ENCODE measurements around the gene SLC12A7. TPM values are rescaled to one million over a fixed set of nuclear protein-coding genes. Genes with fewer than 3 reads are reported as not detected.
"Not testable (repeated sequence)": the region's sequence is repeated elsewhere in the genome, so short reads cannot be mapped to it uniquely, and the experiment has no call there.

The SLC12A7 gene
- total RNA-seq, 5 donors from 2014 or later (not counting 1 experiment from before 2014, with no cell fraction given), result 33.7 to 97.4 (median 41.2) TPM

DNA sequence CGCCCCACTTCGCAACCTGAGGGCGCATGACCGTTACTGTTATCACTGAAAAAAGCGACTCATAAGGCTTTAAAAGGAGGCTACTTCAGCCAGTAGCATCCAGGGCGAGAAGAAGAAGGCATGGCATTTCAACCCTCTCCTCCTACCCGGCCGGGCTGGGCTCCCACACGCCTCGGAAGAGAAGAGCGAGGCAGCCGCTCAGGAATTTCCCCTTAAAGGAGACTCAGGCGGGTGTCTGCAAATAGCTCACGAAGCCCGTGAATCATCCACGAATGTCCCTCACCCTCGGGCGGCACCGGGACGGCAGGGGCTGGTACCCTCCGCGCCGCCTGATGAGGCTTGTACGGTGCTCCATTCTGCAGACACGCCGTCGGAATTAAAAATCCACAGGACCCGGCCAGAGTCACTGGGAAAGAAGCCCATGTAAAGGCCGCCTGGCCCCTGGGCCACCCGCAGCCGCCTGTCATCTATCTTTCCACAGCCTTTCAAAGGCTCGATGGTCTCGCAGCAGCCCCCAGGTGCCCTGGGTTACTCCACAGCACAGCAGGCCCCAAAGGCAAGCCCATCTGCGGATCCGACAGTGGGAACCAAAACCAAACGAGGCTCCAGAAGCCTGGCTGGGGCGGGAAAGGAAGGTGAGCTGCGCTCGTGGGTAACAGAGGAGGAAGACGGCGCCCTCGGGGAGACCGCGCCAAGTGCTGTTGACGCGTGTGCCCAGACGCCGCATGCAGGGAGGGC is 11.8 kb downstream of the SLC12A7 start:
- DNase-seq (peak in 1 of 35 experiments; percentile 16), ATAC-seq (replicated peaks in 1 of 4) (no peak)
- Histone ChIP-seq H3K27ac (ENCODE audit: low read length) (no peak overlapping the region), H3K4me1 (ENCODE audit: control insufficient read depth in 1 of 2, extremely low read depth in 1 of 2, insufficient read depth in 2 of 2, low read length in 2 of 2) (peaks cover 13 to 53% of the 10 kb centered on the region in 2 experiments), H3K27me3 (replicated peaks in 1 of 2; ENCODE audit: control insufficient read depth in 2 of 2, extremely low read depth in 1 of 2, insufficient read depth in 2 of 2, low read length in 1 of 2) (no peaks in the 10 kb centered on the region), H3K9me3 (no peaks in the 10 kb centered on the region), H3K36me3 (ENCODE audit: control insufficient read depth in 2 of 2, extremely low read depth in 1 of 2, insufficient read depth in 1 of 2, low read length in 1 of 2) (peaks cover 0 to 8% of the 10 kb centered on the region in 2 donors), H3K4me3 (ENCODE audit: control insufficient read depth in 1 of 2, extremely low read depth in 1 of 2, low read length in 1 of 2) (peak overlapping the region in 1 of 2 donors; percentile 17)
- no peaks in the 10 kb centered on the region for H3K27me3 Mint-ChIP-seq
- ChIA-PET CTCF (no interaction called here), POLR2A (no interaction called here)
- peaks cover 29 to 67% (median 36%) of the 10 kb centered on the region in 3 donors for H3K4me1 Mint-ChIP-seq
- H3K36me3 Mint-ChIP-seq, result no peaks in the 10 kb centered on the region
- no peaks in the 10 kb centered on the region for H3K9me3 Mint-ChIP-seq
- H3K27ac Mint-ChIP-seq, result peak overlapping the region in 1 of 2 donors; percentile 80
- WGBS (ENCODE audit: insufficient coverage), result 87% methylated on average over 41 of the region's 48 CpGs
- peak overlapping the region in 1 of 3 donors; percentile 25 for H3K4me3 Mint-ChIP-seq

DNA sequence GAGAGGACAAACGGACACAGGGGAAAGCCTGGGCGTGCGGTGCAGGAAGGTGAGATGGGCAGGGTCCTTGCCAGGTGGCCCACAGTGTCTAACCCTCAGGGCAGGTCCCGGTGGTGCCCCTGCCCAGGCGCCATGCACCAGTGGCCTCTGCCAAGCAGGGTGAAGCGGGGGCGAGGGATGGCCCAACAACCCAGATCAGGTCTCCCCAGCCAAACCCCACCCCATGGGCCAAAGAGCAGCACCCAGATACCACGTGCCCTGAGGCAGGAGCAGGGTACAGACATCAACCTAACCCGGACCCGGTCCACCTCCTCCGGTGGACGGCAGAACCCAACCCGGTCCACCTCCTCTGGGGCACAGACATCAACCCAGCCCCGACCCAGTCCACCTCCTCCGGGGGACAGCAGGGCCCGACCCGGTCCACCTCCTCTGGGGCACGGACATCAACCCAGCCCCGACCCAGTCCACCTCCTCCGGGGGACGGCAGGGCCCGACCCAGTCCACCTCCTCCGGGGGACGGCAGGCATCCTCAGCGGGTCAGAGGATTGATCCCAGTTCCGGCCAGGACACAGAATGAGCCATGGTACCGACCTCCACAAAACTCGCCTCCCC is 12.8 kb downstream of the SLC12A7 start:
- Mint-ChIP-seq H3K9me3 (no peaks in the 10 kb centered on the region), H3K27ac (peak overlapping the region in 1 of 2 donors; percentile 66), H3K4me3 (no peak overlapping the region), H3K4me1 (peaks cover 21 to 61% (median 28%) of the 10 kb centered on the region in 3 donors), H3K27me3 (no peaks in the 10 kb centered on the region), H3K36me3 (peaks cover 4% of the 10 kb centered on the region)
- DNase-seq (no peak), ATAC-seq (replicated peaks in 1 of 4) (peak in 2 of 4 experiments; percentile 24 to 31)
- Histone ChIP-seq H3K27me3 (replicated peaks in 1 of 2; ENCODE audit: control insufficient read depth in 2 of 2, extremely low read depth in 1 of 2, insufficient read depth in 2 of 2, low read length in 1 of 2) (no peaks in the 10 kb centered on the region), H3K4me1 (ENCODE audit: control insufficient read depth in 1 of 2, extremely low read depth in 1 of 2, insufficient read depth in 2 of 2, low read length in 2 of 2) (peaks cover 8 to 43% of the 10 kb centered on the region in 2 experiments), H3K27ac (ENCODE audit: low read length) (no peak overlapping the region), H3K4me3 (ENCODE audit: control insufficient read depth in 1 of 2, extremely low read depth in 1 of 2, low read length in 1 of 2) (peak overlapping the region in 1 of 2 donors; percentile 27), H3K9me3 (no peaks in the 10 kb centered on the region), H3K36me3 (ENCODE audit: control insufficient read depth in 2 of 2, extremely low read depth in 1 of 2, insufficient read depth in 1 of 2, low read length in 1 of 2) (peaks cover 0 to 8% of the 10 kb centered on the region in 2 donors)
- POLR2A ChIA-PET, result no interaction called here
- CTCF ChIA-PET, result no interaction called here
- 84% methylated on average over 28 of the region's 28 CpGs for WGBS (ENCODE audit: insufficient coverage)

DNA sequence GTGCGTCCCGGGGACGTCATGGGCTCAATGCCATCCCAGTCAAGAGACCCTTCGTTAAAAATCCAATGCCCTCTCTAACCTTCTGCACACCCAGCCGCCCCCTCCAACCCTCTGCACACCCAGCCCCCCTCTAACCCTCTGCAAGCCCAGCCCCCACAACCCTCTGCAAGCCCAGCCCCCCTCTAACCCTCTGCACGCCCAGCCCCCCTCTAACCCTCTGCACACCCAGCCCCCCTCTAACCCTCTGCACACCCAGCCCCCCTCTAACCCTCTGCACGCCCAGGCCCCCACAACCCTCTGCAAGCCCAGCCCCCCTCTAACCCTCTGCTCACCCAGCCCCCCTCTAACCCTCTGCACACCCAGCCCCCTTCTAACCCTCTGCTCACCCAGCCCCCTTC is 13.9 kb downstream of the SLC12A7 start:
- not testable (repeated sequence) for H3K27ac Mint-ChIP-seq; H3K36me3 ChIP-seq (ENCODE audit: control insufficient read depth in 2 of 2, extremely low read depth in 1 of 2, insufficient read depth in 1 of 2, low read length in 1 of 2)

DNA sequence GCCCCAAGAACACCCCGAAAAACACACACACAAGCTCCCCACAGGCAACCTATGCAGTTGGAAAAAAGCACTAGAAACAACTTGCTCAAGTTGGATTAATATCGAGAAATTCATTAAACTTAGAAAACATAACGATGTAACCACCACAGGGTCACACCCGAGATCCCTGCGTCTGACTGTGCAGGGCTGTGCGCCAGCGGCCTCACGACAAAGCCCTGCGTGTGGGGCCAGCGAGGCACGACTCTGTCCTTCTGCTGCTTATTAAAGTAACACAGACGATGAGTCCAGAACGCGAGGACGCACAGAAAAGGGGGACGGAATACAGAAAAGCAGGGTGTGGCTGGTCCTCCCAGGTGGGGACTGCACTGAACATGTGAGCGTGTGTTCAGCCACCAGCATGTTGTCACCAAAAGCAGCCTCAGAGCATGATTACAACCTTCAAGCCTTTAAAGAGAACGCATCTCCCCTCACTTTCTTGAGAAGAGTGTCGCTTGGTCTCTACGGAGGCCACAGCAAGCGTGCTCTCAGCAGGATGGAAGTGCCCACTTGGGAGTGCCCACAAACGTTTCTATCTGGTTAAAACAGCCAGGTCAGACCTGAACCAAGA is 14.4 kb downstream of the SLC12A7 start:
- DNase-seq, result no peak
- Mint-ChIP-seq H3K36me3 (peaks cover 4% of the 10 kb centered on the region), H3K27ac (peak overlapping the region in 1 of 2 donors; percentile 30), H3K27me3 (no peaks in the 10 kb centered on the region), H3K9me3 (no peaks in the 10 kb centered on the region), H3K4me1 (peaks cover 10 to 46% (median 18%) of the 10 kb centered on the region in 3 donors), H3K4me3 (peak overlapping the region in 1 of 3 donors; percentile 34)
- CTCF ChIA-PET, result no interaction called here
- POLR2A ChIA-PET, result no interaction called here
- Histone ChIP-seq H3K4me1 (ENCODE audit: control insufficient read depth in 1 of 2, extremely low read depth in 1 of 2, insufficient read depth in 2 of 2, low read length in 2 of 2) (peaks cover 2 to 27% of the 10 kb centered on the region in 2 experiments), H3K27ac (ENCODE audit: low read length) (no peak overlapping the region), H3K4me3 (ENCODE audit: control insufficient read depth in 1 of 2, extremely low read depth in 1 of 2, low read length in 1 of 2) (no peak overlapping the region), H3K27me3 (replicated peaks in 1 of 2; ENCODE audit: control insufficient read depth in 2 of 2, extremely low read depth in 1 of 2, insufficient read depth in 2 of 2, low read length in 1 of 2) (no peaks in the 10 kb centered on the region), H3K36me3 (ENCODE audit: control insufficient read depth in 2 of 2, extremely low read depth in 1 of 2, insufficient read depth in 1 of 2, low read length in 1 of 2) (peaks cover 2 to 8% of the 10 kb centered on the region in 2 donors), H3K9me3 (no peaks in the 10 kb centered on the region)
- ATAC-seq (replicated peaks in 1 of 4), result peak in 2 of 4 experiments; percentile 16 to 41
- 81% methylated on average over 22 of the region's 22 CpGs for WGBS (ENCODE audit: insufficient coverage)

More for the DNA sequence above, 13.9 kb downstream of the SLC12A7 start:
- H3K36me3 Mint-ChIP-seq; H3K4me3 ChIP-seq (ENCODE audit: control insufficient read depth in 1 of 2, extremely low read depth in 1 of 2, low read length in 1 of 2); CTCF ChIA-PET; POLR2A ChIA-PET; H3K27ac ChIP-seq (ENCODE audit: low read length); H3K9me3 Mint-ChIP-seq; H3K9me3 ChIP-seq; H3K27me3 Mint-ChIP-seq; H3K27me3 ChIP-seq (replicated peaks in 1 of 2; ENCODE audit: control insufficient read depth in 2 of 2, extremely low read depth in 1 of 2, insufficient read depth in 2 of 2, low read length in 1 of 2); DNase-seq; ATAC-seq (replicated peaks in 1 of 4): not testable (repeated sequence)
- WGBS (ENCODE audit: insufficient coverage), result 81% methylated on average over 5 of the region's 7 CpGs
- H3K4me1 Mint-ChIP-seq, result peaks cover 10 to 51% (median 18%) of the 10 kb centered on the region in 3 donors
- H3K4me1 ChIP-seq (ENCODE audit: control insufficient read depth in 1 of 2, extremely low read depth in 1 of 2, insufficient read depth in 2 of 2, low read length in 2 of 2), result peaks cover 2 to 32% of the 10 kb centered on the region in 2 experiments
- H3K4me3 Mint-ChIP-seq, result peak overlapping the region in 1 of 3 donors; percentile 34

DNA sequence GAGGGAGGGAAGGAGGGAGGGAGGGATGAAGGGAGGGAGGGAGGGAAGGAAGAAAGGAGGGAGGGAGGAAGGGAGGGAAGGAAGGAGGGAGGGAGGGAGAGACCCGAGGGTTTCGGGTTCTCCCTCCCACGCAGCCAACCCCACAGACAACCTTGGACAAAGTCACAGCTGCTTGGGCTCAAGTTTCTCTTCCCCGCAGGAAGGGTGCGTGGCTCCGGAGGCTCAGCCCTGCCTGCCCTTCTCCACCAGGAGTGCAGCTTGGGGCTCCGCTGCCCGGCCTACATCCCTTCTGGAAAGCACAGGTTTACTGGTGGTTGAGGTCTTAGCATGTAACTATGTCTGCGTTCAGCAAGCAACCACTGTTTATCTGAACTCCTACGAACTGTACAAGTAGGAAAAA is 15.0 kb downstream of the SLC12A7 start:
- WGBS (ENCODE audit: insufficient coverage), result 97% methylated on average over 7 of the region's 10 CpGs
- POLR2A ChIA-PET, result no interaction called here

DNA sequence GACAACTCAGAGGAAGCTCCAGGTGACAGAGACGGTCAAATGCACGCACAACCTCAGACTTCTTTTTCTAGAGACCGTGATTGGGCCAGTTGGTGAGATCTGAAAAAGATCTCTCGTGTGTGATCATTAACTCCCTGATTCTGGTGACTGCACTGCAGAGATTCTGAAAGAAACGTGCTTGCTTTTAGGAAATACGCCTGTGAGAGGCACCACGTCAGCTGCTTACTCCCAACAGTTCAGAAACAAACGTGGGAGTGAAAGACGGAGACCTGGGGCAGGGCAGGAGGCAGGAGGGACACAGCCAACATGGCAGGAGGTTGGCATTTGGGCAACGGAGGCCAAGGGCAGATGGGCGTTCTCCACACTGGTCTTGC is 15.9 kb downstream of the SLC12A7 start:
- CTCF ChIA-PET, result no interaction called here
- no peak for ATAC-seq (replicated peaks in 1 of 4)
- Mint-ChIP-seq H3K4me3 (no peak overlapping the region), H3K36me3 (peaks cover 4% of the 10 kb centered on the region), H3K4me1 (peaks cover 10 to 32% (median 13%) of the 10 kb centered on the region in 3 donors), H3K9me3 (no peaks in the 10 kb centered on the region), H3K27me3 (no peaks in the 10 kb centered on the region), H3K27ac (no peak overlapping the region)
- 82% methylated on average over 11 of the region's 11 CpGs for WGBS (ENCODE audit: insufficient coverage)
- H3K36me3 ChIP-seq (ENCODE audit: control insufficient read depth in 2 of 2, extremely low read depth in 1 of 2, insufficient read depth in 1 of 2, low read length in 1 of 2), result peaks cover 2 to 16% of the 10 kb centered on the region in 2 donors
- peaks cover 2 to 17% of the 10 kb centered on the region in 2 experiments for H3K4me1 ChIP-seq (ENCODE audit: control insufficient read depth in 1 of 2, extremely low read depth in 1 of 2, insufficient read depth in 2 of 2, low read length in 2 of 2)
- no peaks in the 10 kb centered on the region for H3K9me3 ChIP-seq
- H3K4me3 ChIP-seq (ENCODE audit: control insufficient read depth in 1 of 2, extremely low read depth in 1 of 2, low read length in 1 of 2), result no peak overlapping the region
- no peaks in the 10 kb centered on the region for H3K27me3 ChIP-seq (replicated peaks in 1 of 2; ENCODE audit: control insufficient read depth in 2 of 2, extremely low read depth in 1 of 2, insufficient read depth in 2 of 2, low read length in 1 of 2)
- POLR2A ChIA-PET, result interaction anchor here in 1 of 2 donors (0.6 kb wide), 1 partner anchor 705 kb away, joined by 5 read pairs; the partner anchor contains the start of gene NDUFS6
- H3K27ac ChIP-seq (ENCODE audit: low read length), result no peak overlapping the region
- DNase-seq, result no peak

More for the DNA sequence above, 15.0 kb downstream of the SLC12A7 start:
- CTCF ChIA-PET, result no interaction called here
- DNase-seq (no peak), ATAC-seq (replicated peaks in 1 of 4) (no peak)
- Mint-ChIP-seq H3K9me3 (no peaks in the 10 kb centered on the region), H3K36me3 (peaks cover 4% of the 10 kb centered on the region), H3K4me1 (peaks cover 10 to 39% (median 13%) of the 10 kb centered on the region in 3 donors), H3K27me3 (no peaks in the 10 kb centered on the region), H3K27ac (peak overlapping the region in 1 of 2 donors; percentile 30), H3K4me3 (peak overlapping the region in 1 of 3 donors; percentile 34)
- Histone ChIP-seq H3K27me3 (replicated peaks in 1 of 2; ENCODE audit: control insufficient read depth in 2 of 2, extremely low read depth in 1 of 2, insufficient read depth in 2 of 2, low read length in 1 of 2) (no peaks in the 10 kb centered on the region), H3K27ac (ENCODE audit: low read length) (no peak overlapping the region), H3K4me1 (ENCODE audit: control insufficient read depth in 1 of 2, extremely low read depth in 1 of 2, insufficient read depth in 2 of 2, low read length in 2 of 2) (peaks cover 2 to 20% of the 10 kb centered on the region in 2 experiments), H3K9me3 (no peaks in the 10 kb centered on the region), H3K36me3 (ENCODE audit: control insufficient read depth in 2 of 2, extremely low read depth in 1 of 2, insufficient read depth in 1 of 2, low read length in 1 of 2) (peaks cover 2 to 8% of the 10 kb centered on the region in 2 donors), H3K4me3 (ENCODE audit: control insufficient read depth in 1 of 2, extremely low read depth in 1 of 2, low read length in 1 of 2) (no peak overlapping the region)
